Activated CD4-positive, alpha-beta T cell treated with anti-CD3 and anti-CD28 coated beads, Interleukin-2, amount 50 U/mL, for 24 hours (primary cell): Measurements from ENCODE around the gene ZFAND2B.
"Not testable (repeated sequence)": the region's sequence is repeated elsewhere in the genome, so short reads cannot be mapped to it uniquely, and the experiment has no call there.

Experiments used
- DNase-seq, 2 donors: peaks; one replicate each; pipeline ENCODE4 v3.0.0-alpha.2; 2020; ENCODE audit warnings: low read depth in 1 of 2, low spot score in 1 of 2

The ZFAND2B gene

GRCh38 chr2:219250049-219250781, 43.6 kb downstream of the ZFAND2B start:
- no peak for DNase-seq

DNA sequence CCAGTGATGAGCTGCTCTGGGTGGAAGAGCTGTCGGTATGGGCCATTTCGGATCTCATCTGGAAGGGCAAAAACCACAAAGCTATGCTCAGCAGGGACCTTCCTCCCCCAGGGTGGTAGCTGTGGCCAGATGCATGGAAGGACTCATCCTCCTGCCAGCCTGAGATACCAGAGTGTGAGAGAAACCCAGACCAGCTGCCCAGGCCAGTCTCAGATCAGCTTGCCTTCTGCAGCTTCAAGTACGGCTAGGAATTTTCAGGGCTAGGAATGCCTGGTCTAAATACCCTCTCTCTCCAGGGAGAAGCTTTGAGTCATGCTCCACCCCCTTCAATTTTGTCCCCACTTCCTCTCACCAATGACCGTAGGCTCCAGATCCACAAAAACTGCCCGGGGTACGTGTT, 45.1 kb downstream of the ZFAND2B start:
- DNase-seq: no peak

DNA sequence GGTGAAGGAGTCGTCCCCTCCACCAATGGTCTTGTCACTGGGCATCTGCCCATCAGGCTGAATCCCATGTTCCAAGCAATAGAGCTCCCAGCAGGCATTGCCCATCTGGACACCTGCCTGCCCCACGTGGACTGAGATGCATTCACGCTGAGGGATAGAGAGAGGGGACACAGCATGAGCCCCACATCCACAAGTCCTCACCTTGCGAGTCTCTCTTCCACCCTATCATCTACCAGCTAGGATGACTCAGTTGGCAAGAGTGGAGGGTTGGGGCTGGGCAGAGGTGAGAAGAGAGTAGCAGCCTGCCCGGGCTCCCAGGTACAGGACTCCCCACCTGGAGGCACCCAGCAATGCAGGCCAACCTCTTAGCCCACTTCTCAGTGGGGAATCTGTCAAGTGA, 45.5 kb downstream of the ZFAND2B start:
- DNase-seq: no peak

- no peak for DNase-seq
Measured at GRCh38 chr2:219252570-219252899, 46.0 kb downstream of the ZFAND2B start.

DNA sequence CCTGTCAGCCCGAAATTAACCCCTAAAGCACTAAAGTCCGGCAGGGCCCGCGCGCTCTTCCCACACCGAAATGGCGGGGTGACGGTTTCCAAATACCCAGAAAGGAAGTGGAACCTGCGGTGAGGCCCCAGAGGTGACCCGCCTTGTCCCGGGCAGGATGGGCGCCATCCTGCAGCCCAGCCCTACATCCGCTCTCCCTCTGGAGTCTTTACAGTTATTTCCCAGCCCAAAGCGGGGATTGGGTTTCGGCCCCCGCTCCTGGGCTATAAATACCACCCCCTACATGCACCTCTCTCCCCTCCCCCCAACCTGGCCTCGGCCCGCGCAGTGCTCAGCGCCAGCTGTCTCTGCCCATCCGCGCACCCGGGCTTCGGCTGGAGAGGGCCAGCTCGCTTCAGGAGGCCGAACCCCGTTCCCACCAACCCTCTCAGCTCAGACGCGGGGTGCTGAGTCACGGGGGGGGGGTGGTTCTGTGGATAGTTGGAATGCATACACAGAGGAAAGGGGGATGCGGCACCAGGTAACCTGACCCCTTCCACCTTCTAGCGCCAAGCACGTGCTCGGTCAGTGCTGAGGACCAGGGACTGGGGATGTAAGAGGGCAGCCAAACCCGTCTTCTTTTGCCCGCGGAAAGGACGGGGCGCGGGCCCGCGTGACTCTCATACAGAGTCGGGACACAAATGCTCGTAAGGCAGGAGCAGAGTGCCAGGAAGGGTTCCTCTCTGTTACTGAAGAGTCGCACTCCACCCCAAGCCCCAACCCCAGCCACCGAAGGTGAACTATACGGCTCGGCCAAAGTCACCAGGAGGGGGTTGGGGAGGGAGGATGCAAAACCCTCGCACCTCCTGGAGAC, 46.5 kb downstream of the ZFAND2B start, which contains the start of gene TUBA4B:
Gene TUBA4B, plus strand, starts transcription at position 344 of the 853 bp plus-strand sequence. Its CDS starts 165 bp downstream, at position 509.
- peak in 1 of 2 donors; percentile 24 for DNase-seq

DNA sequence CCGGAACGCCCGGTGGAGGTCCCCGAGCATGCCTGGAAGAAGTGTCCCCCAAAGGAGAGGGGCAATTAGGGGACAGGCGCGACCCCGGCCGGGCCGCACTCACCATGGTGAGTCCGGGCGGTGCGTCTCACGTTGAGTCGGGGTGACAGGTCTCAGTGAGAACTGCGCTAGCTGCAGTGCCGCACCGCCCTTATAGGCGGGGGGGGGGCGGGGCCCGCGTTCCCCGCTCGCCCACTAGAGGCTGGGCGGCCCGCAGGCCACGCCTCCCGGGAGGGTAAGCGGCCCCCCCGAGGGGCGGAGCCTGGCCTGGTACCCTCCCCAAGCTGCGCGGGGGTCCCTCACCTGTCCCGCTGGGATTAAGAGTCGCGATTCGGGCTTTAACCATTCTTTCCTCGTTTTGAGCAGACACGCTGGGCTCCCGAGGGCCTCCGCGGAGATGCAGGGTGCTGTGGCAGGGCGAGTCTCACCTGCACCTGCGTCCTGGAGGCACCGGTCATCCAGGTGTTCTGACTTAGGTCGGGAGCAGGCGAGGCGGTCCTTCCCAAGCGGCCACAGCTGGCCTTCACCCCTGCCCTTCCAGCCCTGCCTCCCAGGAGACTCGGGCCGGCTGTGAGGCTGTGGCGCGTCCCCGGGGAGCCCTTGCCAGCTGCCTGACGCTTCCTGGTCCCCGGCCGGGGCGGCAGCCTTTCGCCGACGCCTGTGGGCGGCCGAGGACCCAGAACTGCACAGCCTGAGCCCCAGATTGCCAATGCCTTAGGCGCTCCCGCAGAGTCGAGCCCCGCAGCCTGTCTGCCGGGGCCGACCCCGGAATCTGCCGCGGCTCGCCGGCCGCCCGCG, 47.4 kb downstream of the ZFAND2B start, which contains the start of gene TUBA4A:
Gene TUBA4A, minus strand, starts transcription at position 166 of the 837 bp plus-strand sequence. Its CDS starts 60 bp downstream, at position 106.
- peak; percentile 77 to 86 for DNase-seq

GRCh38 chr2:219254590-219255201, 48.1 kb downstream of the ZFAND2B start:
- peak; percentile 34 to 37 for DNase-seq

- DNase-seq: not testable (repeated sequence)
Measured at GRCh38 chr2:219258942-219259341, 52.4 kb downstream of the ZFAND2B start.
